GM18526 (cell line): ENCODE results near the gene KRTAP5-10.

ENCODE experiments used
- POLR2A ChIP-seq: IDR thresholded peaks from 3 replicates; pipeline ENCODE4 v1.6.1; 2011; ENCODE audit not compliant: insufficient read length; ENCODE audit errors: extremely low read depth

Gene KRTAP5-10

GRCh38 chr11:71564430-71564829 lies 933 bp upstream of the KRTAP5-10 start:
- TF ChIP-seq POLR2A, result no peak

- no peak for TF ChIP-seq POLR2A
Measured at GRCh38 chr11:71566081-71566620, 788 bp downstream of the KRTAP5-10 start.

- no peak for TF ChIP-seq POLR2A
Measured at GRCh38 chr11:71568704-71569349, 3.5 kb downstream of the KRTAP5-10 start.

GRCh38 chr11:71572811-71573210 lies 7.4 kb downstream of the KRTAP5-10 start:
- no peak for TF ChIP-seq POLR2A

- no peak for TF ChIP-seq POLR2A
Measured at GRCh38 chr11:71574418-71574817, 9.1 kb downstream of the KRTAP5-10 start.

- TF ChIP-seq POLR2A, result no peak
Measured at GRCh38 chr11:71575723-71576424, 10.5 kb downstream of the KRTAP5-10 start.

- no peak for TF ChIP-seq POLR2A
Measured at GRCh38 chr11:71577469-71578004, 12.2 kb downstream of the KRTAP5-10 start.

- no peak for TF ChIP-seq POLR2A
Measured at GRCh38 chr11:71580057-71581003, 15.0 kb downstream of the KRTAP5-10 start.

- TF ChIP-seq POLR2A, result no peak
Measured at GRCh38 chr11:71581826-71582225, 16.5 kb downstream of the KRTAP5-10 start.

GRCh38 chr11:71582309-71582895 lies 17.0 kb downstream of the KRTAP5-10 start, which contains the start of gene KRTAP5-11:
KRTAP5-11 (minus strand) TSS chr11:71582875; CDS start chr11:71582837, 38 bp downstream.
- no peak for TF ChIP-seq POLR2A
